Stomach (tissue), 9 donors: ENCODE results near the gene SNX30. TPM values are rescaled to one million over a fixed set of nuclear protein-coding genes. Genes with fewer than 3 reads are reported as not detected.

ENCODE experiments used
- DNase-seq, 2 donors: peaks; one replicate each; pipeline versions ENCODE4 v3.0.0 to v3.0.0-alpha.2; 2013 to 2019
- H3K27ac ChIP-seq, 5 donors: fragments of 200-600 bp in 4 of 5; sonication (generic) in 4 of 5; one replicate each; pipeline ENCODE4 v1.5.1; 2013 to 2019; ENCODE audit warnings: mild to moderate bottlenecking in 1 of 5, moderate library complexity in 1 of 5
- H3K27me3 ChIP-seq, 3 donors: fragments of 200-600 bp; sonication (generic); one replicate each; pipeline ENCODE4 v1.5.1; 2017 to 2019; ENCODE audit warnings: mixed run types in 1 of 3
- H3K36me3 ChIP-seq, 4 donors: fragments of 200-600 bp; sonication (generic); 1 replicate in 3 of 4; 2 replicates in 1 of 4; pipeline ENCODE4 v1.5.1; 2016 to 2019
- H3K4me1 ChIP-seq, 4 donors: fragments of 200-600 bp; sonication (generic); one replicate each; pipeline ENCODE4 v1.5.1; 2016 to 2019
- H3K4me3 ChIP-seq, 4 donors: fragments of 200-600 bp; sonication (generic) in 3 of 4; one replicate each; pipeline ENCODE4 v1.5.1; 2016 to 2019; ENCODE audit warnings: mild to moderate bottlenecking in 1 of 4
- H3K9me3 ChIP-seq, 4 donors: fragments of 200-600 bp; sonication (generic); one replicate each; pipeline ENCODE4 v1.5.1; 2016 to 2019
- CTCF ChIP-seq, 7 experiments: fragments of 450-650 bp in 4 of 7; fragments of 200-600 bp in 3 of 7; sonication (generic) in 3 of 7; IDR thresholded peaks; one replicate each; pipeline ENCODE4 v1.5.1; 2016 to 2019; ENCODE audit warnings: antibody characterized with exemption in 7 of 7, control low read depth in 2 of 7, mild to moderate bottlenecking in 1 of 7
- EP300 ChIP-seq: sonication (generic); formaldehyde crosslinking; IDR thresholded peaks from one replicate; pipeline ENCODE4 v1.6.1; 2017; ENCODE audit warnings: antibody characterized with exemption
- POLR2A ChIP-seq, 4 donors: fragments of 450-650 bp; IDR thresholded peaks; one replicate each; pipeline ENCODE4 v1.6.1; 2016; ENCODE audit warnings: antibody characterized with exemption in 4 of 4, control low read depth in 2 of 4, mild to moderate bottlenecking in 1 of 4, moderate library complexity in 1 of 4
- POLR2AphosphoS5 ChIP-seq, 3 donors: sonication (generic); formaldehyde crosslinking; IDR thresholded peaks; one replicate each; pipeline ENCODE4 v1.6.1; 2016; ENCODE audit warnings: antibody characterized with exemption in 3 of 3
- WGBS, 5 donors: extraction: QIAGEN DNeasy Blood & Tissue Kit in 3 of 5; methylation state at CpG; one replicate each; pipeline versions ENCODE4 v1.1.5 to v1.1.7; 2013 to 2018; 5-methylcytosine and 5-hydroxymethylcytosine counted together
- intact Hi-C: fragments of 100-400 bp; cut with DNase I; formaldehyde crosslinking; loops from one replicate; pipeline ENCODE4 v1.15.1; 2023; ENCODE audit warnings: low total_unique reads
- polyA plus RNA-seq, 3 donors: library from polyadenylated mRNA; stranded (reverse); fragments of 200-250 nt; gene quantifications; one replicate each; pipeline ENCODE4 v1.2.3, GENCODE V29; 2013
- total RNA-seq, 5 donors: library from RNA; depleted of rRNA; stranded (reverse); fragments of >200 nt; gene quantifications; one replicate each; pipeline versions ENCODE4 v1.1.0 to v1.2.3, GENCODE V29; 2014 to 2016
- donor health status: healthy with polysubstance abuse.
- donor health status: Bipolar disorder and iron deficiency.
- donor health status: healthy.

The SNX30 gene
- total and polyA plus RNA-seq, 8 donors = 1.2 to 37.1 (median 5.3) TPM

GRCh38 chr9:112823257-112823656 lies 72.7 kb downstream of the SNX30 start:
- peak in 1 of 2 donors; percentile 21 for DNase-seq
- H3K9me3 ChIP-seq = no peaks in the 10 kb centered on the region

GRCh38 chr9:112831281-112831851 lies 80.8 kb downstream of the SNX30 start:
- TF ChIP-seq POLR2A (IDR thresholded peaks at IDR 0.05) (no peak), POLR2AphosphoS5 (IDR thresholded peaks at IDR 0.05) (peak in 2 of 3 donors; percentile 59 to 64)
- peaks cover 18 to 28% (median 26%) of the 10 kb centered on the region in 4 donors for H3K4me1 ChIP-seq
- WGBS, 5 donors = 23 to 45% (median 31%) methylated on average over 5 of the region's 5 CpGs
- intact Hi-C loops = no loop called here
- H3K27ac ChIP-seq = peak overlapping the region; percentile 73 to 94 (median 81)
- H3K9me3 ChIP-seq = no peaks in the 10 kb centered on the region
- H3K36me3 ChIP-seq = peaks cover 3 to 17% (median 9%) of the 10 kb centered on the region in 4 donors
- no peaks in the 10 kb centered on the region for H3K27me3 ChIP-seq
- DNase-seq = peak; percentile 57 to 77
- no peak overlapping the region for H3K4me3 ChIP-seq

More at GRCh38 chr9:112823257-112823656, 72.7 kb downstream of the SNX30 start:
- peak in 2 of 3 donors; percentile 24 to 49 for TF ChIP-seq POLR2AphosphoS5 (IDR thresholded peaks at IDR 0.05)
- TF ChIP-seq CTCF (IDR thresholded peaks at IDR 0.05) = no peak
- H3K36me3 ChIP-seq = peaks cover 0 to 7% (median 6%) of the 10 kb centered on the region in 4 donors
- intact Hi-C loops = no loop called here
- WGBS, 5 donors = 22 to 48% (median 34%) methylated on average over 3 of the region's 3 CpGs
- H3K27me3 ChIP-seq = no peaks in the 10 kb centered on the region
- peaks cover 0 to 31% (median 13%) of the 10 kb centered on the region in 4 donors for H3K4me1 ChIP-seq
- peak overlapping the region in 2 of 5 donors; percentile 24 to 56 for H3K27ac ChIP-seq
- H3K4me3 ChIP-seq = no peak overlapping the region

GRCh38 chr9:112831969-112832368 lies 81.4 kb downstream of the SNX30 start:
- intact Hi-C loops = no loop called here
- H3K4me1 ChIP-seq = peaks cover 18 to 33% (median 30%) of the 10 kb centered on the region in 4 donors
- H3K27me3 ChIP-seq = no peaks in the 10 kb centered on the region
- 28 to 72% (median 63%) methylated on average over 3 of the region's 3 CpGs for WGBS, 5 donors
- H3K36me3 ChIP-seq = peaks cover 3 to 23% (median 15%) of the 10 kb centered on the region in 4 donors
- no peaks in the 10 kb centered on the region for H3K9me3 ChIP-seq
- H3K27ac ChIP-seq = peak overlapping the region; percentile 73 to 94 (median 81)
- H3K4me3 ChIP-seq = no peak overlapping the region
- DNase-seq = no peak
- TF ChIP-seq CTCF (IDR thresholded peaks at IDR 0.05) (no peak), POLR2A (IDR thresholded peaks at IDR 0.05) (no peak), EP300 (no peak), POLR2AphosphoS5 (IDR thresholded peaks at IDR 0.05) (no peak)

GRCh38 chr9:112833081-112833480 lies 82.5 kb downstream of the SNX30 start:
- TF ChIP-seq EP300 (no peak), CTCF (IDR thresholded peaks at IDR 0.05) (no peak), POLR2AphosphoS5 (IDR thresholded peaks at IDR 0.05) (no peak), POLR2A (IDR thresholded peaks at IDR 0.05) (no peak)
- intact Hi-C loops = no loop called here
- 83 to 91% (median 84%) methylated on average over 4 of the region's 4 CpGs for WGBS, 5 donors
- Histone ChIP-seq H3K4me1 (peaks cover 21 to 35% (median 29%) of the 10 kb centered on the region in 4 donors), H3K27ac (no peak overlapping the region), H3K4me3 (no peak overlapping the region), H3K27me3 (no peaks in the 10 kb centered on the region), H3K9me3 (no peaks in the 10 kb centered on the region), H3K36me3 (peaks cover 4 to 25% (median 17%) of the 10 kb centered on the region in 4 donors)
- DNase-seq = no peak

GRCh38 chr9:112836394-112836793 lies 85.8 kb downstream of the SNX30 start:
- Histone ChIP-seq H3K4me3 (no peak overlapping the region), H3K9me3 (no peaks in the 10 kb centered on the region), H3K27ac (peak overlapping the region in 2 of 5 donors; percentile 23 to 43), H3K27me3 (no peaks in the 10 kb centered on the region), H3K36me3 (peaks cover 9 to 48% (median 35%) of the 10 kb centered on the region in 4 donors), H3K4me1 (peaks cover 16 to 30% (median 21%) of the 10 kb centered on the region in 4 donors)
- intact Hi-C loops = no loop called here
- peak; percentile 51 to 73 for DNase-seq
- WGBS, 5 donors = 27 to 65% (median 41%) methylated on average over 3 of the region's 3 CpGs
- TF ChIP-seq POLR2AphosphoS5 (IDR thresholded peaks at IDR 0.05) (no peak), POLR2A (IDR thresholded peaks at IDR 0.05) (no peak), EP300 (no peak), CTCF (IDR thresholded peaks at IDR 0.05) (no peak)
